IPS-NIHi7 (cell line): ENCODE data around the gene PCSK5.
"Not testable (repeated sequence)": the region's sequence is repeated elsewhere in the genome, so short reads cannot be mapped to it uniquely, and the experiment has no call there.

Experiments
- DNase-seq: peaks from one replicate; pipeline ENCODE4 v3.0.0; 2012; ENCODE audit warnings: mixed read lengths; ENCODE audit errors: extremely low spot score

PCSK5 gene

DNA sequence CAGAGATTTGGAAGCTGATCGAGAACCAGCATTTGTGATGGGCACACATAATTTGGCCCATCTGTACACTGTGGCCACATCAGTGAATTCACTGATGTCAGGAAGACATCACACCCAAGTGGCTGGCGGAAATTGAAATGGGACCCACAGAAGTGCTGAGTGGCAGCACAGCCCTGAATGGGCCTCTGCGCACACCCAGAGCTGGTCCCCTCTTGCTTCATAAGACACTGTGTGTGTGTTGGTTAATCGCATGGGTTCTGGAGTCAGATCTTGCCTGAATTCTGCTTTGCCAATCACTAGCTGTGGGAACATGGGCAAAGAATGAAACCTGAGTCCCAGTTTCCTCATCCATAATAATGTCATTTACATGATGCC, 72.2 kb downstream of the PCSK5 start:
- no peak for DNase-seq

DNA sequence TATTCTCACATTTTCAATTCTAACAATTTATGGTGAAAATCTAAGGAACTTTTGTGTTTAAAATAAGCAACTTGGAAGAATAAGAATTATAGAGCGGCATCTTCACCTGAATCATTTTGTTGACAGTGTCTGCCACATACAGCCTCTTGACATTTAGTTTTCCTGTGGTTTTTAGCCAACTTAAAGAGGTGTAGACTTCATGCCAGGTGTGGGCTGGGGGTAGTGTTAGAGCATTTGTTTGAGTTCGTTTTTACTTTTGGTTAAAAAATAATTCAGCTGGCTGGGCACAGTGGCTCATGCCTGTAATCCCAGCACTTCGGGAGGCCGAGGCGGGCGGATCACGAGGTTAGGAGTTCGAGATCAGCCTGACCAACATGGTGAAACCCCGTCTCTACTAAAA, 72.8 kb downstream of the PCSK5 start:
- DNase-seq = not testable (repeated sequence)

DNA sequence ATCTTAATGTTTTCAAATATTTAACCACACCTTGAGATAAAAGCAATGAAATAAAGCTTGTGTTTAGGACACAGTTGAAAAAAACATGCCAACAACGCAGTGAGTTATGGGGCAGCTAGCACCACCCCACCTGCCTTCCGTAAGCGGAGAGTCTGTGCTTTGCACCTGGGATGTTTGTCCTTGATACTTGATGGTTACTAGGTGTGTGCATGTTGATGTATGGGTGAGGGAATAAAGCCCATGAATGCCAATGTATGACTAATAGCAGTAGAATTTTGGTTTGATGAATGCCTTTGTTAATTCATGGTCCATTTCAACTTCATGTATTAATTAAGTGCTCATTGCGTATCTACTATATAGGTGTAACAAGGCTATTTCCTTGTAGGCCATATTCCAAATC, 74.0 kb downstream of the PCSK5 start:
- no peak for DNase-seq

DNA sequence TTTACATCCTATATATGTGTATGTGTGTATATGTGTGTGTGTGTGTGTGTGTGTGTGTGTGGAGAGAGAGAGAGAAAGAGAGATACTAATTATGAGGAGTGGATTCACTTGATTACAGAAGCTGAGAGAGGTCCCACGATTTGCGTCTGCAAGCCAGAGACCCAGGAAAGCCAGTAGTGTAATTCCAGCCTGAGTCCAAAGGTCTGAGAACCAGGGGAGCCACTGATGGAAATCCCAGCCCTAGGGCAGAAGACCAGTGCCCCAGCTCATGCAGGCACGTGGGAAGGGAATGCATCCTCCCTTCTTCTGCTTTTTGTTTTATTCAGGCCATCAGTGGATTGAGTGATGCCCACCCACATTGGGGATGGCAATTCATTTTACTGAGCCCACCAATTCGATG, 74.8 kb downstream of the PCSK5 start:
- no peak for DNase-seq

DNA sequence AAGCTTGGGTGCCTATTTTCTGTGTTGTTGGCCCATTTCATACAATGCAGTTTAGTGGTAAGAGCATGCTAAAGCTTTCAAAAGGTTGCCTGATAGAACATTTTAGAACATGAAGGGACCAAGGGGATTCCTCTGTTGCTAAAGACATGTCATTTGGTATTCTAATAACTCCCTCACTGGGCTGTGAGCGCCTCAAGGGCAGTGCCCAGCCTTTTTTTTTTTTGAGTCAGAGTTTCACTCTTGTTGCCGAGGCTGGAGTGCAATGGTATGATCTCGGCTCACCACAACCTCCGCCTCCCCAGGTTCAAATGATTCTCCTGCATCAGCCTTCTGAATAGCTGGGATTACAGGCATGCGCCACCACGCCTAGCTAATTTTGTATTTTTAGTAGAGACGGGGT, 77.1 kb downstream of the PCSK5 start:
- no peak for DNase-seq

DNA sequence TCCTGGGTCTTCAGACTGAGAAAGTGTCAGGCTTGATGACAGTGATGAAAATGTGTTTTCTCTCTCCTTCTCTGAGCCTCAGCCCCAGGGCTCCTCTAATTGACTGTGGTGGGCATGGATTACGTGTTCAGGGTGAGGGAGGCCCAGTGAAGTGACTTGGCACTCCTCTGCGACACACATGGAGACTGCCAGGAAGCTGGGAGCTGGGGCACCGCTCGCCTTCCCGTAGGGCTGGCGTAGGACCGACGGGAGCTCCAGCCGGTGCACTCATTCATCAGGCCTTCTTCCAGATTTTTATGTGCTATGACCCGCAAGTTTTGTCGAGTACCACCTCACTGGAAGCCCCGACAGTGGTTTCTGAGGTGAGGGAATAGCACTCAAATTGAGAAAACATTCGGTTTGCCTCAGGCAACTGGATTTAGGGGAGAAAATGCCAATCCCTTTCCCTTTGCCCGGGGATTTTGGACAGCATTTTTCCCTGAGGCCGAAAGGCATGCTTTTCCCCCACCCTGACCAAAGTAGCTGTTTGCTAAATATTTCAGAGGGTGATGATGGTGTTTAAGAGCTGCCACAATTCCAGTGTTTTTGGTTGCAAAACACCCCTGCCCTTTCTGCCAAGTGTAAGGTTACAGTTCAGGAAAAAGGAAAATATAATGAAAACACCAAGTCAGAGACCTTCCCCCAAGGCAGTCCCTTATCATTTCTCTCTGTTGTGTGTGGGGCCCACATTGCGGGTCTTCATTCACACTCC, 83.7 kb downstream of the PCSK5 start:
- no peak for DNase-seq

DNA sequence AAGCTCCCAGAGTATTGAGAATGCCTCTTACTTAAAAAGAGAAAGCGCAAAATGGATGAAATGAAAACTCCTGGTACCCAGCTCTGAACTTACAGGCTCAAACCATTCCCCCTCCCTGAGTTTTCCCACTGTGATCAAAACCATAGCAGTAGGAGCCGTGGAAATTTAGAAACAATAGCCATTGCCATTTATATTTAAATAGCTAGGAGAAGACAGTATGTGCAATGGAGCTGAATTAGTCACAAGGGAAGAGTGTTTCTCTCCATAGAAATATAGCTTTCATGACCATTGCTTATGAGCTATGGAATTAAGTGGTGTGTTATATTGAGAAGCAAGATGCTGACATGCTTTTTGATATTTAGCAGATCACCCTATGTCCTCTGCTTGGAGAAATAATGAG, 84.6 kb downstream of the PCSK5 start:
- DNase-seq = no peak

DNA sequence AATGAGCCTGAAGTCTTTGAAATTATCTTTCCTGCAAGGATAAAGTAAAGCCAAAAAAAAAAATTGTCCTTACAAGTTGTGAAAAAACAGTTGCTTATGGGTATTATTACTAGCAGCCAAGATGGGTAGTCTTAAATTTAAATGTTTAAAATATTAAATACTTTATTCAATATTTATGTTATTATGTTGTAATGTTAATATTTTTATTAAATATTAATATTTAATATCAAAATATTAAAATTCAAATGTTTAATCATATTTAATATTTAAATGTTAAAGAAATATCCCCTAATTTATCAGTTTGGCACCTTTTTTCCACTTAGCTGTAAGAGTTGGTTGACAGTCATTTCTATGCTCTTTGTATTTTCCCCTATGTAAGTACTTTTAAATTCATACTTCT, 86.1 kb downstream of the PCSK5 start:
- no peak for DNase-seq

DNA sequence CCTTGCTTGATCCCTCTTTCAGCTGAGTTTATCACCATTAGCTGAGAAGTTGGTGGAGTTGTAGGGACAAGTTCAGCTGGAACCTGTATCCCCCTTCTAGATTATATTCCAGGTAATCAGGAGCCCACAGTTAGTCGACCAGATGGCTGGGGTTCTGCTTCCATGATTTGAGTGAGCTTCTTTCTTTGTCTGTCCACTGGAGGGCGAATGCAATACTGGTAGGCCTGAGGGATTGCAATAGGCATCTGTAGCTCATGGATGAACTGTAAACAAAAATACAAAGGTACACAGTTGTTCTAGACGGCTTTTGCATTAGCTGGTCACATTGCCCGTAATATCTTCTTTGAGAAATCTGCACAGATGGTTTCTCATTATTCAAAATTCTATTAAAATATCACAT, 88.9 kb downstream of the PCSK5 start:
- DNase-seq = peak; percentile 59

DNA sequence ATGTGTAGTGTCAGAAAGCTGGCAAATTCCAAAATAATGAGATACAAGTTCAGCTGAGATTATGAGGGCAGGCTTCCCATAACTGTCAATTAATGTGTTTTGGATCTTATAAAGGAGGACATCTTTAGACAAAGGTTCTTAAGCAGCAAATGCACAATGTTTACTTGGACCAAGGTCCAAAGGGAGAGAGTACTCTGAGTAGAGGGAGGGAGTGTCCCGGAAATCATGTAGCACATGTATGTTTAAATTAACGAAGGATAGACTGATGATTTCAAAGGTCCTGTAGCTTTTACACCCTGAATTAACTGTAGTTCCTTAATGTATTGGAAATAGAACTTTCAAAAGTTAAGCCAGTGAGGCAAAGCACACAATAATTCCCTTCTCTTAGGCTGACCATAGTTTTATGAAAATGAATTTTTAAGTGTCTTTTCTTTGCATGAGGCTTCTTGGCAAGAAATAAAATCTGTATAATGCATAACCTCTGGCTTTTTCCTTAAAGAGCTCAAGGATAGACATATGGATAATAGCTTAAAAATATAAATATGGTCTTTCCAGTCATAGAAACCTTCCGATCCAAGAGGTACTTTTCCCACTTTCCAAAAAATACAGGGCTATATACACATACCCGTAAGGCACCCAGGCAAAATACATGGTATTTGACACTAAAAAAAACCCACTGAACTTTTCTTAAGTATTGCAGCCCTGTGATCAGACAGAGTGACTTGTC, 93.0 kb downstream of the PCSK5 start:
- DNase-seq = no peak

DNA sequence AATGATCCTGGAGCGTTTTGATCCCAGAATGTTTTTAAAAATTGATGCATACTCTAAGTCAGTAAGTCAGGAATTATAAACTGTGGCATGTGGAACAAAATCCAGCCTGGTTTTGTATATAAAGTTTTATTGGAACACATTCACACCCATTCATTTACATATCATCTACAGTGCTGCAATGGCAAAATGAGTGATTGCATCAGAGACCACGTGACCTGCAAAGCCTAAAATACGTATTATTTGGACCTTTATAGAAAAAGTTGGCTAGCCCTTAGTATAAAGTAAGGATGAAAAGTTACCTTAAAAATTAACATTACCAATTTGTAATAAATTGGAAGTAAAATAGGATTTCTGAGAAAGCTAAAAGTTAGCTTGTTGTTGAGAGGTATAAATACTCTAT, 95.0 kb downstream of the PCSK5 start:
- no peak for DNase-seq

DNA sequence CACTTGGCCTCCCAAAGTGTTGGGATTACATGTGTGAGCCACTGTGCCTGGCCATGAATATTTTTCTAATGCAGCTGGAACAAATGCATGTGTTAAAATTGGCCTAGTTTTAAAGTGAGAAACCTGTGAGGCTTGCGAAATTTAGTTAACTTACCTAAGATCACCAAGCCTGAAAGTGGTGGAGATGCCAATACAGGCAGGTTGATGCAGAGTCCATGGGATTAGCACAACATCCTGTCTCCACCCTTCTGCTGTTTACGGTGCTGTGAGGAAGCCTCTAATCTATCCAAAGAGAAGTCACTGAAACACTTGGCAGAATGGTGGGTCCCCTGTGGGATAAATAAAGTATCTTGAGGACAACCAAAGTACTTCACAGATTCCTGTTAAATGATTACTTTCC, 98.2 kb downstream of the PCSK5 start:
- no peak for DNase-seq

DNA sequence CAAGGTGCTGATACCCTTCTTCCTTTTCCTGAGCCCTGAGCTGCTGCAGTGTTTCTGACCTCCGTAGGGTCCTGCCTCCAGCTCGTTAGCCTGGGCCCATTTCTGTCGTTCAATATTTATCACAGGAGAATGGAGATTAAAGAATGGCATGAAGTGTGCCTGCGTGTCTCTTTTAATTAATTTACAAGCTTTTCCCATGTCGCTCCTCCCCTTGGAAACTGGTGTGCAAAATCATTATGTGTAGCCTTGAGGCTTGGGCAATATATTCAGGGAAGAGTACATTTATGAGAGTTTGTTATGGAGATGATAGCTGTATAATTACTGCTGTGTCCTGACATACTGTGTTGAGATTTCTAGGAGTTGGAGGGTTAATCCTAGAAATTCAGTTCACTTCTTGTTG, 99.7 kb downstream of the PCSK5 start:
- no peak for DNase-seq

DNA sequence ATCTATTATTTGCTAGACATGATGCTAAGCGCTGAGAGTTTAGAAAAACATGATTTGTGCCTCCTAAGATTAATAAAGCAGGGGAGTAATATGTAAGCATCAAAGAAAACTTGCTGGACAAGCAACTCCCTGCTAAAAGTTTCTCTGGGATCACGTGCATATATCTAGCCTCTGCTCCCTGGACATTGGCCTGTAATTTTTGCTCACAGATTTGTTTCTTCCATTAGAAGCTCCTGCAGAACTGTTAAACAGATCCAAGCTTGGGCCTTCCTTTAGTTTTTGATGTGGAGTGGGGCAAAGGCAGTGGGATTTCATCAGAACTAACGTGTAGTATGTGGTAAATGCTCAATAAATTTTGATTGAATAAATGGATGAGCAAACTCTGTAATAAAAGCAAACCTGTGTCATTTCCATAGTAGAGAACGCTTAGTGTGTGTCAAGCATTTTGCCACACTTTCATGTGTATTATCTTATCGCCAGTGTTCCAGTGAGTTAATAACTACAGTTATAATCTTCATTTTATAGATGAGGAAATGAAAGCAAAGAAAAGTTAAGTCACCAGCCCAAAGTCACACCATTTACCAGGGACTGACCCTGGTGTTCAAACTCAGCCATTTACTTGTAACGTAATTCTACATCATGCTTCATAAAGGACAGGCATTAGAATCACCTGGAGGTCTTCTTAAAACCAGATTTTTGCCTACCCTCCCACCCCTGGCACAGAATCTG, 100.3 kb downstream of the PCSK5 start:
- DNase-seq = no peak

DNA sequence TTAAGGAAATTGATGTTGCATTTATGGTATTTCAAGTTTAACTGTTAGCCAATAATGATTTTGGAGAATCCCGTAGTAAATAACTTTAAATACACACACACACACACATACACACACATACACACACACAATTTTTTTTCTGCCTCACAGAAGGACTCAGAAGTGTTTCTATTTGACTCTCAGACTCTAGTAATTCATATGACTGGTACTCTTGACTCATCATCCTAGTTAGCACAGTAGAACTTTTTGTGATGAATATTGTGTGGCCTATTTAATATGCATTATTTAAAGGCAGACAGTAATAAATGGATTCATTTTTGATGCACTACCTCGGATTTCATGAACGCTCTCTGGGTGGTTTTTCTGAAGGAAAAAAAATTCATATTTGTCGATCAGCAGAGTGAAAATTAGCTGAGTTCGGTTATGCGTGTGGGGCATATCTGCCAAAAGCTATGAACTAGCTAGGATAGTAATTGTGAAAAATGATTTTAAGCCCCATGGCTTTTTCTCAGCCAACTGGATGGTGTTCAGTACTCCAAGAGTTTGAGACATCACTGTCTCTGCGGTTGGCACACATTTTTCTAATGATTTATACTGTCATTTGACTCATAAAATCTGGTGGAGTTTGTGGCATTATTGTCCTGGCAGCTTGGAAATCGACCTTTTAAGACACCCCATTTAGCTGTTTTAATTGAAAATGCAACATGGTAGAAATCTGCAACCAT, 102.2 kb downstream of the PCSK5 start:
- DNase-seq = no peak

DNA sequence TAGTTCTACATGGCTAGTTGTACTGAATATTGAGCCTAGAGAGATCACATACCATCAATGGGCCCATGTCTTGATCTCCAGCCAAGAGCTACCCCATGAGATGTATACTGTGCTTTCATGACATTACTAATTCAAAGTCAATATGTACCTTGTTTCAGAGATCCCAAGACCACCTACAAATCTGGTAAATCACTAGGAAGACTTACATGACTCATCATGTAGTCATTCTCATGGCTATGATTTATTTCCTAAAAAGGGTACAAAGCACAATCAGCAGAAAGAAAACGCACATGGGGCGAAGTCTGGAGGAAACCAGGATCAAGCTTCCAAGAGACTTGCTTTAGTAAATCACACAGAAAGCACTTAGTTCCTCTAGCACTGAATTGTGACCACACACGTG, 103.0 kb downstream of the PCSK5 start:
- DNase-seq = no peak

DNA sequence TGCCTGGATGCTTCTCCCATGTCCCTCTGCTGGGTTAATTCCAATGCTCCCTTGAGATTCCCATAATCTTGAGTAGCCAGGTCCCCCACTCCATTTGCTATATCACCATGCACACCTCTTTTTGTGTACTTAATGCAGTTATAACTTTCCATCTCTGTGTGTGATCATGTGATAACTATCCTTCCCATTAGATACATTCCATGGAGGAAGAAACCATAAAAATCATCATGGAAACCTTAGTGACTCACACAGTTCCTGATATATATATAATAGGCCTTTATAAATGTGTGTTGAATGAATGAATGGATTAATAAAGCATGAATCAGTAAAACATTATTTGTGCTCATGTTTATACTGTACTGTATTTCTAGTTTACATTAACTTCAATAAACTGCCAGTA, 104.6 kb downstream of the PCSK5 start:
- DNase-seq = no peak

DNA sequence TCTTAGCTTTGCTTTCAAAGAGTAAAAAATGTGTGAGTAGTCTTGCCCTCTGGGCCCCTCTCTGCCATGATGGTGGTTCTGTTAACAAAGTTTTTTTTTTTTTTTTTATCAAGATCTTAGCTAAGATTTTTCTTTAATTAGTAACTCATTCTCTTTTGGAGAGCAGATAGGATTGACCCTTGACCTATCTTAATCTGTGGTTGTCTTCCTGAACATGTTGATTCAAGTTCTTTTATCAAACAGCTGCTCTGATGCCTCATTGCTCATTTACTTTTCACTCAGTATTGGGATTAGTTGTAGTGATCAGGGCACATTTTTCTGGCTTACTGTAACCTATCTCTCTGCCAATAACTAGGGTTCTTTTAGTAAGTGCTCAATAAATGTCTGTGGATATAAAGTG, 106.3 kb downstream of the PCSK5 start:
- no peak for DNase-seq

DNA sequence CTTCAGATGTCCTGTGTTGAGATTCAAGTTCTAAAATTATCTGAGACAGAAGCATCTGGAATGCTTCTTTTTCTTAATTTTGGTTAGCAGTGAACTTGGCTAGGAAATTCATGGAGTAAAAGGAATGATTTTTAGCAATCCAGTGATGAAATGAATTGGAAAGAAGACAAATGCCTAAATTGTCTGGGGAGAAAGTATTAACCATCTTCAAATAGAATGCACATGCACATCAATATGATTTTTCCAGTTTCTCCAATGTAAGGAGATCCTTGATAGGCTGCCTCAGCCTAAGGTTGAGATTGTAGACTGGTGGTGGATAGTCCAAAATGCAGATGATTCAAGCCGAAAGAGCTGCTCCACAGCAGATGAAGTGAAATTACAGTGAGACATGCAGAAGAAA, 106.7 kb downstream of the PCSK5 start:
- DNase-seq = no peak

DNA sequence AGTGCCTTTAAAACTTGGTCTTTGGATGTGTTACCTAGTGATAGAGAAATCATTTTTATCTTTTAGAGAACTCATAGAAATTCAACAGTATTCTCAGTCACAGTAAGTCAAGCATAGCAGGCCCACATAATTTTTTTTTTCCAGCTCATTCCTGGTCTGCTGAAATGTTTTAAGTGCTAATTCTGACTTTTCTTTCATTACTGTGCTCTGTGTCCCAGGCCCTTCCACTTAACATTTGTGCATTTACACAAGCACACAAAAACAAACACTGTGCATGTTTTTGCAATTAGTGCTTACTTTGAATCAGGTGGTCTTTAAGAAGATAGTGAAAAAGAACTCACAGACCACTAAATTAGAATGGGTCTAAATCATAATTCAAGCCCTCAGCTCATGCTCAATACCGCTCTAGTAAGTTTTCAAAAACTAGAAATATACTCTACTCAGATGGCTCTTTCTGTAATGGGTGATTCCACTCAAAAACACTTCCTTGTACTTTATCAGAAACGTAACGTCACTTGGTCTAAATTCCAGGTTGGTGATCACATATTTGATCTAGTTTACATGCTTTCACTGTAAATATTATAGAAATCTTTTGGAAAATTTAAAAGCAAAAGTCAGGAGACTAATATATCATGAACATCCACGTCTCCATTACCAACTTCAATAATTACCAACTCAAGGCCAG, 107.8 kb downstream of the PCSK5 start:
- no peak for DNase-seq

DNA sequence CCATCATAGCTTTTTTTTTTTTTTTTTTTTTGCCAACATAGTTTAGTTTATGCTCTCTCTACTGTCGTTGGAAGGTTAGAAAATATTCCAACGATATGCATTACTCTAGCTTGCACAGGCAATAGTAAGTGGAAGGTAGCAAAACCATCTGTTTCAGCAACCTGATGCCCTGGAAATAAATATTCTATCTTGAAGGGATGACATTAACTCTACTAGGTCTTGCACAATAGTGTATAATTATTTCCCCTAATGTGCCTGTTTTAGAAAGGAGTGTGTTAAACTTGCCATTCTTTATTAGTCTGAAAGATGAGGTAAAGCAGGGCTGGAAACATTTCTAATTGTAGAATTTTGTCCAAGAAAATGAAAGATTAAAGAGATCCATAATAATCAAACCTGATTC, 111.0 kb downstream of the PCSK5 start:
- DNase-seq = no peak

DNA sequence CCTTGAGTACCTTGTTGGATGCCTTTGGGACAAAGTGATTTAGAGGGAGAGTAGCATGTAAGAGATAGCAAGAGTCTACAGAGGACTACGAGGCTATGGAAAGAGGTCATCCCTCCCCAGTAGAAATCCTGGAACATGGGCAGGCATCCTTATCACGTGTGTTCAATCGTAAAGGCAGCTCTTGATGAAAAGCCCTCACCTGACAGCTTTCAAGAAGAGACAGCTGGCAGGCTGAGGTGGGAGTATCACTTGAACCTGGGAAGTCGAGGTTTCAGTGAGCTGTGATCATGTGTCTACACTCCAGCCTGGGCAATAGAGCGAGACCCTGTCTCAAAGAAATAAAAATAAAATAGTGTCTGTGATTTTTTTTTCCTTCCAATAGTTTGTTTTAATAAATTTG, 112.6 kb downstream of the PCSK5 start:
- DNase-seq = no peak
